Measurements from ENCODE around the gene NFKBIZ. TPM values are rescaled to one million over a fixed set of nuclear protein-coding genes. Genes with fewer than 3 reads are reported as not detected.
A peak's percentile ranks its signal among the peaks of the same experiment; 100 is the strongest.

NFKBIZ gene
- total RNA-seq, 2 donors from 2014 or later = 30.1 to 92.3 TPM

GRCh38 chr3:101823525-101823924, 25.8 kb upstream of the NFKBIZ start:
- intact Hi-C loops (cut with DNase I) = no loop called here
- H3K36me3 ChIP-seq (replicated peaks in 1 of 2; ENCODE audit: insufficient read depth in 1 of 2, low read depth in 2 of 2) = no peaks in the 10 kb centered on the region
- no peak overlapping the region for H3K27ac ChIP-seq
- H3K27me3 ChIP-seq = no peaks in the 10 kb centered on the region
- peaks cover 18% of the 10 kb centered on the region for H3K4me1 ChIP-seq
- H3K9me3 ChIP-seq = no peaks in the 10 kb centered on the region
- WGBS, 2 donors = 79 to 83% methylated on average over 5 of the region's 5 CpGs
- DNase-seq = no peak
- no peak overlapping the region for H3K4me3 ChIP-seq
- no peak for TF ChIP-seq POLR2A (IDR thresholded peaks at IDR 0.05)
- TF ChIP-seq, protein P1, sequence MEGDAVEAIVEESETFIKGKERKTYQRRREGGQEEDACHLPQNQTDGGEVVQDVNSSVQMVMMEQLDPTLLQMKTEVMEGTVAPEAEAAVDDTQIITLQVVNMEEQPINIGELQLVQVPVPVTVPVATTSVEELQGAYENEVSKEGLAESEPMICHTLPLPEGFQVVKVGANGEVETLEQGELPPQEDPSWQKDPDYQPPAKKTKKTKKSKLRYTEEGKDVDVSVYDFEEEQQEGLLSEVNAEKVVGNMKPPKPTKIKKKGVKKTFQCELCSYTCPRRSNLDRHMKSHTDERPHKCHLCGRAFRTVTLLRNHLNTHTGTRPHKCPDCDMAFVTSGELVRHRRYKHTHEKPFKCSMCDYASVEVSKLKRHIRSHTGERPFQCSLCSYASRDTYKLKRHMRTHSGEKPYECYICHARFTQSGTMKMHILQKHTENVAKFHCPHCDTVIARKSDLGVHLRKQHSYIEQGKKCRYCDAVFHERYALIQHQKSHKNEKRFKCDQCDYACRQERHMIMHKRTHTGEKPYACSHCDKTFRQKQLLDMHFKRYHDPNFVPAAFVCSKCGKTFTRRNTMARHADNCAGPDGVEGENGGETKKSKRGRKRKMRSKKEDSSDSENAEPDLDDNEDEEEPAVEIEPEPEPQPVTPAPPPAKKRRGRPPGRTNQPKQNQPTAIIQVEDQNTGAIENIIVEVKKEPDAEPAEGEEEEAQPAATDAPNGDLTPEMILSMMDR (IDR thresholded peaks at IDR 0.05) = no peak
- no peak for ATAC-seq

DNA sequence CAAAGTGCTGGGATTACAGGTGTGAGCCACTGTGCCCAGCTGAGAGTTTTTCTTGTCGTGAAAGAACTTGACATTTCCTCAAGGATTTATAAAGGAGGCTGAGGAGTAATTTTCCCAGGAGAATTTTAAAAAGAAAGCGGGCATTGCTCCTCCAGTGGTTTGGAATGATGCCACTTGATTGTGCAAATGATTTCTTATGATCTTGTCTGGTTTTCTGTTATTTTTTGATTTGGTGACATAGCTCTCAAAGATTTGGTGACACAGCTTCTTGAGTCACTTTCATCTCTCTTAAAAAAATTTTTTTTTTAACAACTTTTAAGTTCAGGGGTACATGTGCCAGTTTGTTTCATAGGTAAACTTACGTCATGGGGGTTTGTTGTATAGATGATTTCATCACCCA, 24.6 kb upstream of the NFKBIZ start:
- Histone ChIP-seq H3K27me3 (no peaks in the 10 kb centered on the region), H3K9me3 (no peaks in the 10 kb centered on the region), H3K4me1 (peaks cover 30% of the 10 kb centered on the region), H3K36me3 (replicated peaks in 1 of 2; ENCODE audit: insufficient read depth in 1 of 2, low read depth in 2 of 2) (no peaks in the 10 kb centered on the region), H3K4me3 (no peak overlapping the region), H3K27ac (no peak overlapping the region)
- 67 to 71% methylated on average over 3 of the region's 3 CpGs for whole genome bisulfite sequencing, 2 donors
- intact Hi-C loops (cut with DNase I) = no loop called here
- ATAC-seq (no peak), DNase-seq (no peak)
- TF ChIP-seq POLR2A (IDR thresholded peaks at IDR 0.05) = no peak
- TF ChIP-seq, protein P1 (IDR thresholded peaks at IDR 0.05) = no peak

DNA sequence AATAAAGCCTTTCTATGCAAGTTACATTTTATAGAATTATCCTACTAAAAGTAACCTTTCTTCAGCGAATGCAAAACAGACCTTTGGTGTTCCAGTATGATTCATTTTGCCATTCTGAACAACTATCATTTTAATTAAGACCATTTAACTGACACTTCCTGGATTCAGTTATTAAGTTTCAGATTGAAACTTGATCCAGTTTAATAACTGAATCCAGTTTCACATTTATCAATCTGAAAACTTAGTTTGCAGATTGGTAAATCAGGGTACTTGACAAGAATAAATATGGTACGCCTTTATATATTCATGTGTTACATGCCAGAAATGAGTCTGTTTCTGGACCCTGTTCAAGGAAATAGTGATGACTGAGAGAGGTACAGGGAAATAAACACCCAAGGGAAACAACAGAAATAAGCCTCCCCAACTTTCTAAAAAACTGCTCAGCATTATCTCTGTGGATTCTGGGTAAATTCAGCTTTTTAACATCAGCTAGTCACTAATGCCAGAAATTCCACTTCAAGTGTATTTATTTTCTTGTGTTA, 23.3 kb upstream of the NFKBIZ start:
- H3K9me3 ChIP-seq = no peaks in the 10 kb centered on the region
- H3K4me3 ChIP-seq = no peak overlapping the region
- DNase-seq (no peak), ATAC-seq (no peak)
- H3K27ac ChIP-seq = peak overlapping the region in 3 of 4 donors; percentile 56 to 93 (median 80)
- peaks cover 33% of the 10 kb centered on the region for H3K4me1 ChIP-seq
- H3K36me3 ChIP-seq (replicated peaks in 1 of 2; ENCODE audit: insufficient read depth in 1 of 2, low read depth in 2 of 2) = no peaks in the 10 kb centered on the region
- intact Hi-C loops (cut with DNase I) = no loop called here
- 32 to 37% methylated on average over 2 of the region's 2 CpGs for whole genome bisulfite sequencing, 2 donors
- H3K27me3 ChIP-seq = no peaks in the 10 kb centered on the region
- TF ChIP-seq, protein P1 (IDR thresholded peaks at IDR 0.05) = no peak
- TF ChIP-seq POLR2A (IDR thresholded peaks at IDR 0.05) = no peak

GRCh38 chr3:101827211-101828174, 21.8 kb upstream of the NFKBIZ start:
- intact Hi-C loops (cut with DNase I) = no loop called here
- TF ChIP-seq, protein P1 (IDR thresholded peaks at IDR 0.05) = peak in 1 of 7 experiments; percentile 19
- TF ChIP-seq POLR2A (IDR thresholded peaks at IDR 0.05) = peak in 2 of 3 donors; percentile 74 to 79
- H3K4me1 ChIP-seq = peaks cover 33% of the 10 kb centered on the region
- H3K27ac ChIP-seq = peak overlapping the region; percentile 72 to 93 (median 82)
- 2 to 3% methylated on average over 30 of the region's 30 CpGs for WGBS, 2 donors
- H3K4me3 ChIP-seq = peak overlapping the region in 1 of 2 donors; percentile 48
- no peaks in the 10 kb centered on the region for H3K36me3 ChIP-seq (replicated peaks in 1 of 2; ENCODE audit: insufficient read depth in 1 of 2, low read depth in 2 of 2)
- ATAC-seq (peak; percentile 84), DNase-seq (peak; percentile 69 to 85 (median 76))
- no peaks in the 10 kb centered on the region for H3K27me3 ChIP-seq
- no peaks in the 10 kb centered on the region for H3K9me3 ChIP-seq

All from body of pancreas (tissue), 4 donors.